GM12878 (cell line): Measurements from ENCODE around the gene CARM1. TPM values are rescaled to one million over a fixed set of nuclear protein-coding genes. Genes with fewer than 3 reads are reported as not detected.

Experiments
- ATF7 ChIP-seq: fragments of 450-650 bp; IDR thresholded peaks from 2 replicates; pipeline ENCODE4 v1.6.1; 2016; ENCODE audit warnings: low read depth, mild to moderate bottlenecking
- BACH1 ChIP-seq: fragments of 450-650 bp; IDR thresholded peaks from 2 replicates; pipeline ENCODE4 v1.6.1; 2017; ENCODE audit warnings: mild to moderate bottlenecking, borderline replicate concordance
- BCL3 ChIP-seq: IDR thresholded peaks from 2 replicates; pipeline ENCODE4 v1.6.1; 2011; ENCODE audit warnings: borderline replicate concordance, low read depth, mild to moderate bottlenecking, moderate library complexity, low read length; ENCODE audit not compliant: insufficient read depth, poor library complexity, severe bottlenecking
- CREM ChIP-seq: IDR thresholded peaks from 2 replicates; pipeline ENCODE4 v1.6.1; 2014; ENCODE audit warnings: antibody characterized with exemption, low read depth
- FOXM1 ChIP-seq: IDR thresholded peaks from 2 replicates; pipeline ENCODE4 v1.6.1; 2012; ENCODE audit warnings: low read depth, mild to moderate bottlenecking, inconsistent platforms, low read length, moderate library complexity
- GABPA ChIP-seq: IDR thresholded peaks from 2 replicates; pipeline ENCODE4 v1.6.1; 2014; ENCODE audit warnings: antibody characterized with exemption, low read depth, mild to moderate bottlenecking, inconsistent platforms
- GATAD2B ChIP-seq: fragments of 450-650 bp; conservative IDR thresholded peaks from 2 replicates; pipeline ENCODE4 v1.6.1; 2017; ENCODE audit warnings: low read depth, mild to moderate bottlenecking, moderate library complexity
- HDAC6 ChIP-seq: fragments of 200-600 bp; sonication (generic); IDR thresholded peaks from one replicate; pipeline ENCODE4 v1.8.0; 2017; ENCODE audit warnings: antibody characterized with exemption; ENCODE audit not compliant: unreplicated experiment
- IRF3 ChIP-seq: fragments of 450-650 bp; IDR thresholded peaks from 2 replicates; pipeline ENCODE4 v1.6.1; 2014; ENCODE audit warnings: mild to moderate bottlenecking
- IRF4 ChIP-seq: IDR thresholded peaks from 2 replicates; pipeline ENCODE4 v1.6.1; 2011; ENCODE audit warnings: low read depth, low read length
- JUNB ChIP-seq: IDR thresholded peaks from 2 replicates; pipeline ENCODE4 v1.6.1; 2016; ENCODE audit warnings: antibody characterized with exemption, mild to moderate bottlenecking
- KLF5 ChIP-seq: fragments of 450-650 bp; IDR thresholded peaks from 2 replicates; pipeline ENCODE4 v1.6.1; 2014; ENCODE audit warnings: mild to moderate bottlenecking; ENCODE audit not compliant: partially characterized antibody
- MTA2 ChIP-seq: fragments of 450-650 bp; IDR thresholded peaks from 2 replicates; pipeline ENCODE4 v1.6.1; 2016; ENCODE audit warnings: low read depth, mild to moderate bottlenecking, moderate library complexity
- NFIC ChIP-seq: IDR thresholded peaks from 2 replicates; pipeline ENCODE4 v1.6.1; 2012; ENCODE audit warnings: low read depth, mild to moderate bottlenecking, inconsistent platforms, low read length, moderate library complexity
- NR2F1 ChIP-seq: fragments of 450-650 bp; conservative IDR thresholded peaks from 2 replicates; pipeline ENCODE4 v1.6.1; 2017; ENCODE audit warnings: mild to moderate bottlenecking
- PML ChIP-seq: IDR thresholded peaks from 2 replicates; pipeline ENCODE4 v1.6.1; 2012; ENCODE audit warnings: low read length, inconsistent platforms
- POU2F2 ChIP-seq: IDR thresholded peaks from 3 replicates; pipeline ENCODE4 v1.6.1; 2011; ENCODE audit warnings: low read depth, mild to moderate bottlenecking, low read length, borderline replicate concordance
- RELB ChIP-seq: fragments of 450-650 bp; IDR thresholded peaks from 2 replicates; pipeline ENCODE4 v1.6.1; 2017; ENCODE audit warnings: low read depth, mild to moderate bottlenecking, moderate library complexity
- RFX5 ChIP-seq: IDR thresholded peaks from 2 replicates; pipeline ENCODE4 v1.6.1; 2011; ENCODE audit warnings: low read depth, low read length, improper control_type of control experiment
- SIX5 ChIP-seq: IDR thresholded peaks from 2 replicates; pipeline ENCODE4 v1.6.1; 2011; ENCODE audit warnings: mild to moderate bottlenecking, low read depth, low read length, moderate library complexity; ENCODE audit not compliant: severe bottlenecking
- SPI1 ChIP-seq: IDR thresholded peaks from 2 replicates; pipeline ENCODE4 v1.6.1; 2011; ENCODE audit warnings: low read depth, mild to moderate bottlenecking, low read length, moderate library complexity, borderline replicate concordance; ENCODE audit not compliant: insufficient read depth
- SREBF2 ChIP-seq: IDR thresholded peaks from 2 replicates; pipeline ENCODE4 v1.6.1; 2012; ENCODE audit warnings: mild to moderate bottlenecking, low read length
- SRF ChIP-seq, 2 experiments: IDR thresholded peaks; 2 replicates each; pipeline ENCODE4 v1.6.1; 2011; ENCODE audit warnings: low read depth in 2 of 2, low read length in 2 of 2, mild to moderate bottlenecking in 1 of 2, moderate library complexity in 1 of 2
- STAT1 ChIP-seq: fragments of 450-650 bp; conservative IDR thresholded peaks from 2 replicates; pipeline ENCODE4 v1.6.1; 2014; ENCODE audit warnings: antibody characterized with exemption, mild to moderate bottlenecking
- STAT3 ChIP-seq: IDR thresholded peaks from 2 replicates; pipeline ENCODE4 v1.6.1; 2011; ENCODE audit warnings: low read depth, low read length, improper control_type of control experiment
- TCF3 ChIP-seq: IDR thresholded peaks from 2 replicates; pipeline ENCODE4 v1.6.1; 2012; ENCODE audit warnings: low read depth, mild to moderate bottlenecking, low read length, borderline replicate concordance; ENCODE audit not compliant: insufficient read depth
- ZSCAN29 ChIP-seq: fragments of 450-650 bp; IDR thresholded peaks from 2 replicates; pipeline ENCODE4 v1.6.1; 2017; ENCODE audit warnings: mild to moderate bottlenecking, moderate library complexity
- ZZZ3 ChIP-seq: IDR thresholded peaks from 2 replicates; pipeline ENCODE4 v1.6.1; 2011; ENCODE audit warnings: low read depth; ENCODE audit not compliant: control insufficient read depth, insufficient read length
- polyA plus RNA-seq, 11 experiments: library from polyadenylated mRNA; depleted of rRNA in 4 of 11; unstranded in 6 of 11; stranded (reverse) in 5 of 11; fragments of >200 nt; fragmentation: Nextera tagmentation in 4 of 11; fragmentation: Illumina TruSeq in 1 of 11; extraction: Ambion mirVana in 4 of 11; extraction: Trizol in 1 of 11; gene quantifications; 1 replicate in 1 of 11; 2 replicates in 10 of 11; pipeline versions ENCODE4 v1.2.1 to v1.2.3, GENCODE V29; 2011 to 2016; ENCODE audit warnings: inconsistent platforms in 2 of 11, missing spikeins in 2 of 11, low read depth in 1 of 11
- total RNA-seq, 4 experiments: library from RNA; depleted of rRNA in 3 of 4; stranded (reverse); fragments of >200 nt in 3 of 4; fragmentation: Illumina TruSeq in 1 of 4; extraction: Trizol in 1 of 4; gene quantifications; 2 replicates each; pipeline versions ENCODE4 v1.2.1 to v1.2.3, GENCODE V29; 2013 to 2021

The CARM1 gene
- total and polyA plus RNA-seq, 10 of the 15 experiments (the other 5 are each of a cell fraction or from before 2014, with no cell fraction given): 0.45 to 116 (median 39.7) TPM

GRCh38 chr19:10876459-10877240, 5.3 kb downstream of the CARM1 start (continued):
- TF ChIP-seq NR2F1: no peak; the same call in 1 of the 2 replicates
- TF ChIP-seq ATF7: peak; percentile 73
- TF ChIP-seq ZZZ3: no peak
- no peak for TF ChIP-seq STAT1
- TF ChIP-seq NFIC: peak; percentile 90
- no peak for TF ChIP-seq HDAC6
- peak; percentile 90; the same call in 1 of the 2 replicates for TF ChIP-seq FOXM1
- peak; percentile 92 for TF ChIP-seq BACH1
- peak; percentile 100 for TF ChIP-seq IRF4
- no peak for TF ChIP-seq RFX5
- TF ChIP-seq RELB: peak; percentile 93
- peak; percentile 21 for TF ChIP-seq KLF5
- TF ChIP-seq PML: peak; percentile 36; the same call in 1 of the 2 replicates
- TF ChIP-seq GABPA: no peak
- TF ChIP-seq SPI1: peak; percentile 99
- TF ChIP-seq MTA2: peak; percentile 80
- TF ChIP-seq CREM: peak; percentile 84
- peak; percentile 76 for TF ChIP-seq BCL3
- peak in 1 of 2 experiments; percentile 35; a peak in 2 of 4 replicates for TF ChIP-seq SRF (IDR thresholded peaks at IDR 0.05; ENCODE audit: low read depth in 2 of 2, low read length in 2 of 2)
- TF ChIP-seq SREBF2: no peak
- TF ChIP-seq SIX5: no peak
- peak; percentile 78 for TF ChIP-seq GATAD2B
- TF ChIP-seq TCF3: peak; percentile 60; the same call in 1 of the 2 replicates
- 0 out of 3 replicates have a peak, but pooled peaks have one; percentile 58 for TF ChIP-seq POU2F2
- TF ChIP-seq JUNB: peak; percentile 98
- no peak for TF ChIP-seq ZSCAN29
- no peak for TF ChIP-seq IRF3
- no peak for TF ChIP-seq STAT3
